Measurements from ENCODE around the gene C15orf62.

- no peak for TF ChIP-seq EZH2 (IDR thresholded peaks at IDR 0.05; ENCODE audit: borderline replicate concordance, low read length)
- TF ChIP-seq CTCF (conservative IDR thresholded peaks at IDR 0.05 in 1 of 2, IDR thresholded peaks at IDR 0.05 in 1 of 2; ENCODE audit: extremely low read depth in 1 of 2, insufficient read depth in 1 of 2, low read depth in 1 of 2, low read length in 2 of 2) = no peak
Observed at GRCh38 chr15:40744815-40745152, 25.0 kb upstream of the C15orf62 start.

All from mammary epithelial cell (primary cell).